GM13976 (cell line): ENCODE data around the gene CERK.
A peak's percentile ranks its signal among the peaks of the same experiment; 100 is the strongest.

Source experiments
- DNase-seq: peaks from one replicate; pipeline ENCODE4 v3.0.0; 2012; ENCODE audit warnings: low spot score
- CTCF ChIP-seq: IDR thresholded peaks from 2 replicates; pipeline ENCODE4 v1.5.1; 2012; ENCODE audit warnings: borderline replicate concordance, mild to moderate bottlenecking; ENCODE audit not compliant: insufficient read depth; ENCODE audit errors: extremely low read depth, missing control alignments, control extremely low read depth
- in situ Hi-C: fragments of 300-500 bp; cut with MboI; formaldehyde crosslinking; loops from one replicate; pipeline ENCODE4 v1.12.0; 2022; ENCODE audit warnings: low sequenced_read_pairs, mixed read lengths, inconsistent platforms; ENCODE audit not compliant: unreplicated experiment

CERK gene

GRCh38 chr22:46770726-46771125 is 32.7 kb upstream of the CERK start:
- in situ Hi-C loops: no loop called here
- DNase-seq: no peak
- TF ChIP-seq CTCF: no peak

GRCh38 chr22:46770151-46770641 is 32.1 kb upstream of the CERK start:
- in situ Hi-C loops: no loop called here
- no peak for DNase-seq
- TF ChIP-seq CTCF: no peak

GRCh38 chr22:46769706-46770105 is 31.7 kb upstream of the CERK start:
- in situ Hi-C loops: no loop called here
- TF ChIP-seq CTCF: no peak
- no peak for DNase-seq

DNA sequence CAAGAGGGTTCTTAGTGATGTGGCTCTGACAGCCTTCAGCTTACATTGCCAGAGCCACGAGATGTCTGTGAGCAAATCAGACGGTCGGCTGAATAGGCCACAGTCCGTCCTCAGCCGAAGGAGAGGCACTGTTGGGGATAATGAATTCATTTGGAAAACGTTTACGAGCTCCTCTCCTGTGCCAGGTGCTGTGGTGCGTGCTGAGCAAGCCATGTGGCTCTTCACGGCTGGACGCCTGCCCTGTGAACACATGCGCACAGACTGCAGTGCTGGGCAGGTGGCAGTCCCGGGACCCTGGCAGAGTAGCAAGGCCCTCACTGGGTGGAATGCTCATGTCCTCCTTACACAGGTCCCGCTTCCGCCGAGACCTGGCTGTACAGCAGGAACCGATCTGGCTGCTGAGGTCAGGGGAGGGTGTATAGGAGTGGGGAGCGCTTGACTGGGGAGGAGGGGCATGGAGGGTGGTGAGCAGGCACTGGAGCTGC is 31.2 kb upstream of the CERK start:
- TF ChIP-seq CTCF: no peak
- in situ Hi-C loops: no loop called here
- peak; percentile 41 for DNase-seq

GRCh38 chr22:46767249-46767985 is 29.4 kb upstream of the CERK start:
- no peak for TF ChIP-seq CTCF
- no peak for DNase-seq
- in situ Hi-C loops: no loop called here

GRCh38 chr22:46766611-46767010 is 28.6 kb upstream of the CERK start:
- in situ Hi-C loops: no loop called here
- no peak for DNase-seq
- no peak for TF ChIP-seq CTCF
